GM21381 (cell line): ENCODE results near the gene HOGA1.
"Not testable (repeated sequence)": the region's sequence is repeated elsewhere in the genome, so short reads cannot be mapped to it uniquely, and the experiment has no call there.

ENCODE experiments used
- ATAC-seq: cut with Tn5 transposase; IDR thresholded peaks from one replicate; pipeline ENCODE4 v1.9.1; 2021; ENCODE audit warnings: mild to moderate bottlenecking, moderate library complexity; ENCODE audit not compliant: unreplicated experiment

The HOGA1 gene

DNA sequence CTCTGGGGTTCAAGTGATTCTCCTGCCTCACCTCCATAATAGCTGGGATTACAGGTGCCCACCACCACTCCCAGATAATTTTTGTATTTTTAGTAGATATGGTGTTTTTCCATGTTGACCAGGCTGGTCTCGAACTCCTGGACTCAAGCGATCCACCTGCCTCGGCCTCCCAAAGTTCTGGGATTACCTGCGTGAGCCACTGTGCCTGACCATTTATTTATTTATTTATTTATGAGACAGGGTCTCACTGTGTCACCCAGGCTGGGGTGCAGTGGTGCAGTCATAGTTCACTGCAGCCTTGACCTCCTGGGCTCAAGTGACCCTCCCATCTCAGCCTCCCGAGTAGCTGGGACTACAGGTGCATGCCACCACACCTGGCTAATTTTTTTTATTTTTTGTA lies 29.9 kb upstream of the HOGA1 start:
- not testable (repeated sequence) for ATAC-seq

DNA sequence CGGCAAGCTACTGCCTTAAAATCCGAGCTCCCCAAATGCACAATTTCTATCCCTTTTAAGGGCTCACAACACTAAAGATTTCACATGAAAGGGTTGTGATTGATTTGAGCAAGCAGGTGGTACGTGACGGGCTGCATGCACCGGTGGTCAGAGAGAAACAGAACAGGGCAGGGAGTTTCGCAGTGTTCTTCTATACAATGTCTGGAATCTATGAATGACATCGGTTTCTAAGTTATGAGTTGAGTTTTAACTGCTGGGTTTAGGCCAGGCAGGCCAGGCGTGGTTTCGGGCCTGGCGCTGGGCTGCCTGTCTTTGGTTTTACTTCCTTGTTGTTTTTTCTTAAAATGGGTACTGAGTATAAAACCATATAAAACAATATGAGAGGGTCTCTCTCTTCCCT lies 28.6 kb upstream of the HOGA1 start:
- not testable (repeated sequence) for ATAC-seq

- not testable (repeated sequence) for ATAC-seq
Measured at GRCh38 chr10:97560731-97561381, 23.3 kb upstream of the HOGA1 start.

DNA sequence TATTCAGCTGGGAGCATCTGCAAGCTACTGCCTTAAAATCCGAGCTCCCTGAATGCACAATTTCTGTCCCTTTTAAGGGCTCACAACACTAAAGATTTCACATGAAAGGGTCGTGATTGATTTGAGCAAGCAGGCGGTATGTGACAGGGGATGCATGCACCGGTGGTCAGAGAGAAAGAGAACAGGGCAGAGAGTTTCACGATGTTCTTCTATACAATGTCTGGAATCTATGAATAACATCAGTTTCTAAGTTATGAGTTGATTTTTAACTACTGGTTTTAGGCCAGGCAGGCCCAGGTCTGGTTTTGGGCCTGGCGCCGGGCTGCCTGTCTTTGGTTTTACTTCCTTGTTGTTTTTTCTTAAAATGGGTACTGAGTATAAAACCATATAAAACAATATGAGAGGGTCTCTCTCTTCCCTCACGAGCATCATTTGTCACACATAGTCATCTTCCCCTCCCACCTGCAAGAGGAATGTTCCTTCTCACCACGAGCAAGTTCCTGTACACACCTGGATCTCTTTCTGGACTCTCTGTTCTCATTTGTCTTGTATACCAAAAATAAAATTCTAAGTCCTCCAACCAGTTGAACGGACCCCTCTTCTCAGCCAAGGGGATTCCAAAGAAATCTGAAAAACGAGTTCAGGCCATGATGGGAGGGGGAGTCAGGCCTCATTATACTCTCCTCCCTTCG lies 22.7 kb upstream of the HOGA1 start:
- ATAC-seq: not testable (repeated sequence)

GRCh38 chr10:97562329-97562728 lies 21.9 kb upstream of the HOGA1 start:
- ATAC-seq: not testable (repeated sequence)

DNA sequence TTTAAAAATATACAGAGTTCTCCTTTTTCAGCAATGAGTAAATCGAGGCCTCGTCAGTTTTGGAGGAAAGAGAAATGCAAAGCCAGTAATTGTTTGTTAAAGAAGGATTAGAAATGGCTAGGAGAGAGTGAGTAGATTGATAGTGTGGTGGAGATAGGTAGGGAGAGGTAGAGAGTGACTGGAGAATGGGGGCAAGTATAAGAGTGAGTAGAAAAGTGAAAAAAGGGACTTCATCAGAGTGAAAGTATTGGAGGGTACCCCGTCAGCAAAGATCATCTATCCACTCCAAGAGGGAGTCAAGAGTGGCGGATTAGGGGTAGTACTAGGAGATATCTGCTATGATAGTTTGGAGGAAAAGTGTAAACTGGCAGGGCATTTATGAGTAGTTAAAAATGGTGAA lies 20.9 kb upstream of the HOGA1 start:
- no peak for ATAC-seq

GRCh38 chr10:97564776-97565175 lies 19.4 kb upstream of the HOGA1 start:
- ATAC-seq: no peak

GRCh38 chr10:97566336-97566996 lies 17.7 kb upstream of the HOGA1 start:
- no peak for ATAC-seq

- ATAC-seq: no peak
Measured at GRCh38 chr10:97567891-97568290, 16.3 kb upstream of the HOGA1 start.

DNA sequence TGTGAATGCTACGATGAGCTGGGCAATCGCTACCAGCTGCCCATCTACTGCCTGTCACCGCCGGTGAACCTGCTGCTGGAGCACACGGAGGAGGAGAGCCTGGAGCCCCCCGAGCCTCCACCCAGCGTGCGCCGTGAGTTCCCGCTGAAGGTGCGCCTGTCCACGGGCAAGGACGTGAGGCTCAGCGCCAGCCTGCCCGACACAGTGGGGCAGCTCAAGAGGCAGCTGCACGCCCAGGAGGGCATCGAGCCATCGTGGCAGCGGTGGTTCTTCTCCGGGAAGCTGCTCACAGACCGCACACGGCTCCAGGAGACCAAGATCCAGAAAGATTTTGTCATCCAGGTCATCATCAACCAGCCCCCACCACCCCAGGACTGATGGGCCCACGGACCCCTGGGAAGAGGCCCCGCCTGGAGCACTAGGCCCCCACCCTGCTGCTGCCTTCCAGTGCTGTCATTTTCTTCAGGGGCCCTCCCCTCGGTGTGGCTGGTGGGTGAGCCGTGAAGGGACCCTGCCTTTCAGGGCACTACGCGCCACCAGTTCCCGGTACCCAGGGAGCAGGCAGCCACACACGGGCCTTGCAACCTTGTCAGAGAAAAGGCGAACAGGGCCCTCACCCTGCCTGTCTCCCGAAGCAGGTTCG lies 13.9 kb upstream of the HOGA1 start:
- no peak for ATAC-seq

DNA sequence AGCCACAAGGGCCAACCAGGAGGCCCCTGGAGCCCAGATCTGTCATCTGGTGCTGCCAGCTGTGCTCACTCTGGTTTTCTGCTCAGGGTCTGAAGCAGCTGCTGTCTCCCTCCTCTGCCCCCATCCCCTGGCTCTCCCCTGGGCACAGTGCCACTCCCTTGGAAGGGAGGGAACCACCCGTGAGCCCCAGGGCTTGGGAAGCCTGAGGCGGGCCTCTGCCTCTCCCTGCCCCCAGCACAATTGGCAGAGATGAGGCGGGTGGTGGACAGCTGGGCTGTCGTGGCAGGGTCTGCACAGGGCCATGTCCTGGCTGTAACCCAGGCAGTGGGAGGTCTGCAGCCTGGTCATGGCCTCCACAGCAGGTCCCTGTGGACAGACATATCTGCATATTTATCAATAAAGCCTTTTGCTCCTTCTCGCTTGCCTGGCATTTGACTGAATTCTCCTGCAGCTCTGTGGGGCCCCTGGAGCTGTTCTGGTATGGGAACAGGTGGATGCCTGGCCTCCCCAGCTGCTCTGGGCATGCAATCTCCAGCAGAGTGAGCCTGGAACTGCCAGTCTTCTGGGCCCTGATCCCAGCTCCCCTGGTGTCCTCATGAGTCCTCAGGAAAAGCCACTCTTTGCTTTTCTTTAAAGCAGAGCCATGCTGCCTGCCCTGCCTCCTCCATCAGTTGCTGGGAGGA lies 13.3 kb upstream of the HOGA1 start:
- ATAC-seq: no peak

GRCh38 chr10:97571622-97572021 lies 12.6 kb upstream of the HOGA1 start:
- no peak for ATAC-seq

GRCh38 chr10:97572214-97572989 lies 11.8 kb upstream of the HOGA1 start, which contains the start of gene ANKRD2:
TSS of gene ANKRD2 (plus strand) at chr10:97572779. CDS start at chr10:97572789, 10 bp downstream.
- no peak for ATAC-seq

- no peak for ATAC-seq
Measured at GRCh38 chr10:97573021-97573420, 11.2 kb upstream of the HOGA1 start.

GRCh38 chr10:97573672-97574071 lies 10.5 kb upstream of the HOGA1 start:
- no peak for ATAC-seq

DNA sequence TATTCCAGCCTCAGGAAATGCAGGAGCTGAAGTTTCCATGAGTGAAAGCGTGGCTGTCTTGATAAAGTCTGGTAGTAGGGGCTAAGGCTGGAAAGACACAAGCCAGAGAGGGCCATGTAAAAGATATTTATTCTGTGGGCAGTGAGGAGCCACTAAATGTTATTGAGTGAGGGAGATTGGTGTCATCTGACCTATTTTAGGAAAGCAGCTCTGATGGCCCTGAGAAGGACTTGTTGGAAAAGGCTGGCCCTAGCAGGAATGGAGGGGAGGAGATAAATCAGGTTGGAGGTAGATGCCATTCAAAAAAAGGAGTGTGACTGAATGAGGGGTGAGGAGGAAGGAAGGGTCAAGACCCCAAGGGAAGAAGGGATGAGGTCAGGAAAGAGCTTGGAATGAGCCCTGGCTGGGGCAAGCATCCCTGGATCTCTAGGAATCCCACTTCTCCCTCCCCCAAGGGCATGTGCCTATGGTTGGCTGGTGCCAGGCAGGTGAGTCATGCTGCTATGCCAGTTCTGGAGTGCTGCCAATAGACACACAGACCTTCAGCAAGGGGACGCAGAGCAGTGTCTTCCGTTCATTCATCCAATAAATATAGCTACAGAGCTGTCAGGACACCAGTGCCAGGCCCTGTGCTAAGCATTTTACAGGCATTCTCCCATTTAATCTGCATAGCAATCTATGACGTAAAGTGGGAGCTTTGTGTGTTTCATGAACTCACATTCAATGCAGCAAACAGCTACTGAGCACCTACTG lies 9.6 kb upstream of the HOGA1 start:
- no peak for ATAC-seq

DNA sequence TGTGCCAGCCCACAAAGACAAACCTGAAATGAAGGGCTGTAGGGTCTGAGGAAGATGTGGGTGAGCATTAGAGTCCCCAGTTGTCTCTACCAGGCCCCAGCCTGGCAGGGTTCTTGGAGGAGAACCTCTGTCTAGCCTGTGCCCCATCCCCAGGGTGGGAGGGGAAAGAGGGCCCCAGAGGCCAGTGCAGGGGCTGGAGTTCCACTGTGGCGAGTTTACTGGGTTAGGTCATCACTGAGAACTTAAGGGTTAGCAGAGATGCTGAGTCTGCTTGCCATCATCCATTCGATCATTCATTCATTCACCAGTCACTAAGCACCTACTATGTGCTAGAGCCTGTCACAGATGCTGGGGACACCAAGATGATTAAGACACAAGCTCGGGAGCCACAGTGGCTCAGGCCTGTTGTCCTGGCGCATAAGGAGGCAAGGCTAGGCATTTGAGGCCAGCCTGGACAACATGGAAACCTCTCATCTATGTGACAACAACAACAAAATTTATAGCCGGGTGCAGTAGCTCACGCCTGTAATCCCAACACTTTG lies 9.0 kb upstream of the HOGA1 start:
- ATAC-seq: no peak

GRCh38 chr10:97576487-97576886 lies 7.7 kb upstream of the HOGA1 start:
- not testable (repeated sequence) for ATAC-seq

- ATAC-seq: no peak
Measured at GRCh38 chr10:97577701-97578100, 6.5 kb upstream of the HOGA1 start.
